Vagina (tissue), 2 donors: ENCODE results near the gene FBXO42.

Source experiments
- POLR2AphosphoS5 ChIP-seq, 2 donors: sonication (generic); formaldehyde crosslinking; IDR thresholded peaks; one replicate each; pipeline ENCODE4 v1.9.0; 2017; ENCODE audit warnings: antibody characterized with exemption in 2 of 2, mild to moderate bottlenecking in 2 of 2, low read depth in 1 of 2; ENCODE audit not compliant: insufficient read depth in 1 of 2
- TF ChIP-seq, protein P1 (sequence below), 3 experiments: fragments of 450-650 bp in 2 of 3; fragments of 200-600 bp in 1 of 3; sonication (generic) in 1 of 3; IDR thresholded peaks; one replicate each; pipeline ENCODE4 v1.5.1; 2017 to 2019; ENCODE audit warnings: antibody characterized with exemption in 3 of 3, mild to moderate bottlenecking in 2 of 3, moderate library complexity in 2 of 3

- TF ChIP-seq, protein P1, sequence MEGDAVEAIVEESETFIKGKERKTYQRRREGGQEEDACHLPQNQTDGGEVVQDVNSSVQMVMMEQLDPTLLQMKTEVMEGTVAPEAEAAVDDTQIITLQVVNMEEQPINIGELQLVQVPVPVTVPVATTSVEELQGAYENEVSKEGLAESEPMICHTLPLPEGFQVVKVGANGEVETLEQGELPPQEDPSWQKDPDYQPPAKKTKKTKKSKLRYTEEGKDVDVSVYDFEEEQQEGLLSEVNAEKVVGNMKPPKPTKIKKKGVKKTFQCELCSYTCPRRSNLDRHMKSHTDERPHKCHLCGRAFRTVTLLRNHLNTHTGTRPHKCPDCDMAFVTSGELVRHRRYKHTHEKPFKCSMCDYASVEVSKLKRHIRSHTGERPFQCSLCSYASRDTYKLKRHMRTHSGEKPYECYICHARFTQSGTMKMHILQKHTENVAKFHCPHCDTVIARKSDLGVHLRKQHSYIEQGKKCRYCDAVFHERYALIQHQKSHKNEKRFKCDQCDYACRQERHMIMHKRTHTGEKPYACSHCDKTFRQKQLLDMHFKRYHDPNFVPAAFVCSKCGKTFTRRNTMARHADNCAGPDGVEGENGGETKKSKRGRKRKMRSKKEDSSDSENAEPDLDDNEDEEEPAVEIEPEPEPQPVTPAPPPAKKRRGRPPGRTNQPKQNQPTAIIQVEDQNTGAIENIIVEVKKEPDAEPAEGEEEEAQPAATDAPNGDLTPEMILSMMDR (IDR thresholded peaks at IDR 0.05), result no peak
- TF ChIP-seq POLR2AphosphoS5 (IDR thresholded peaks at IDR 0.05; ENCODE audit: insufficient read depth in 1 of 2, low read depth in 1 of 2), result no peak
Observed at GRCh38 chr1:16258591-16259135, 93.6 kb downstream of the FBXO42 start.
